Vagina (tissue), 2 donors: ENCODE data around the gene SLC17A7.

Source experiments
- POLR2A ChIP-seq, 2 donors: fragments of 450-650 bp; IDR thresholded peaks; one replicate each; pipeline ENCODE4 v1.6.1; 2017; ENCODE audit warnings: antibody characterized with exemption in 2 of 2, mild to moderate bottlenecking in 2 of 2, moderate library complexity in 2 of 2
- POLR2AphosphoS5 ChIP-seq, 2 donors: sonication (generic); formaldehyde crosslinking; IDR thresholded peaks; one replicate each; pipeline ENCODE4 v1.9.0; 2017; ENCODE audit warnings: antibody characterized with exemption in 2 of 2, mild to moderate bottlenecking in 2 of 2, low read depth in 1 of 2; ENCODE audit not compliant: insufficient read depth in 1 of 2
- TF ChIP-seq, protein P1 (sequence below), 3 experiments: fragments of 450-650 bp in 2 of 3; fragments of 200-600 bp in 1 of 3; sonication (generic) in 1 of 3; IDR thresholded peaks; one replicate each; pipeline ENCODE4 v1.5.1; 2017 to 2019; ENCODE audit warnings: antibody characterized with exemption in 3 of 3, mild to moderate bottlenecking in 2 of 3, moderate library complexity in 2 of 3

DNA sequence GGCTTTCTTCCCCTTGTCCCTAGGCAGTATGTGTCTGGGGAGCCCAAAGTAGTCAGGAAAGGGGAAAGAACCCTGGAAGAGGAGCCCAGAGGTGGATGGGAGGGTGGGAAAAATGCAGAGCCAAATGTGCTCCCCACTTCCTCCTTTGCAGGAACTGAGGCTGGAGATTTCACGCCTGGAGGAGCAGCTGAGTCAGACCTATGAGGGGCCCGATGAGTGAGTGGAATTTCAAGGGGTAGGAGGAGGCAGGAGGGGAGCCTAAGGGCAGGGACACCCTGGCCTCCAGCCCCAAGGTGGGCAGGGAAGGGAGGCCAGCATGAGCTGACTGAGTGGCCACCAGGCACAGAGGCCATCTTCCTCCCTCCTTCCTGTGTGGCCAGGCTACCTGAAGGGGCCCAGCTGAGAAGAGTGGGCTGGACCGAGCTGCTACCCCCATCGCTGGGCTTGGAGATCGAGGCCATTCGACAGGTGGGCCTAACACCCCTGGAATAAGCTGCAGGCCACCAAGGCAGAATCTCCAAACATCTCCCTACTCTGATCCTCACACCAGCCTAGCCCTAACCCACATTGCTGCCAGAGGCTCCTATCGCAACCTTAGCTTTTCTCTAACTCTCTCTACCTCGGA, 32.4 kb downstream of the SLC17A7 start:
- TF ChIP-seq, protein P1, sequence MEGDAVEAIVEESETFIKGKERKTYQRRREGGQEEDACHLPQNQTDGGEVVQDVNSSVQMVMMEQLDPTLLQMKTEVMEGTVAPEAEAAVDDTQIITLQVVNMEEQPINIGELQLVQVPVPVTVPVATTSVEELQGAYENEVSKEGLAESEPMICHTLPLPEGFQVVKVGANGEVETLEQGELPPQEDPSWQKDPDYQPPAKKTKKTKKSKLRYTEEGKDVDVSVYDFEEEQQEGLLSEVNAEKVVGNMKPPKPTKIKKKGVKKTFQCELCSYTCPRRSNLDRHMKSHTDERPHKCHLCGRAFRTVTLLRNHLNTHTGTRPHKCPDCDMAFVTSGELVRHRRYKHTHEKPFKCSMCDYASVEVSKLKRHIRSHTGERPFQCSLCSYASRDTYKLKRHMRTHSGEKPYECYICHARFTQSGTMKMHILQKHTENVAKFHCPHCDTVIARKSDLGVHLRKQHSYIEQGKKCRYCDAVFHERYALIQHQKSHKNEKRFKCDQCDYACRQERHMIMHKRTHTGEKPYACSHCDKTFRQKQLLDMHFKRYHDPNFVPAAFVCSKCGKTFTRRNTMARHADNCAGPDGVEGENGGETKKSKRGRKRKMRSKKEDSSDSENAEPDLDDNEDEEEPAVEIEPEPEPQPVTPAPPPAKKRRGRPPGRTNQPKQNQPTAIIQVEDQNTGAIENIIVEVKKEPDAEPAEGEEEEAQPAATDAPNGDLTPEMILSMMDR (IDR thresholded peaks at IDR 0.05) = no peak
- no peak for TF ChIP-seq POLR2AphosphoS5 (IDR thresholded peaks at IDR 0.05; ENCODE audit: insufficient read depth in 1 of 2, low read depth in 1 of 2)
- TF ChIP-seq POLR2A (IDR thresholded peaks at IDR 0.05) = no peak
